SK-N-SH (cell line): ENCODE measurements around the gene PRKCA. TPM values are rescaled to one million over a fixed set of nuclear protein-coding genes. Genes with fewer than 3 reads are reported as not detected.

Experiments
- CTCF ChIA-PET: fragments of 300-600, 350-600 bp; formaldehyde crosslinking; extraction: SDS; loops from one replicate; lab custom pipeline; 2021; lab: Yijun Ruan, JAX
- POLR2A ChIA-PET: fragments of 350-600 bp; sonication (Branson Sonifier 250); formaldehyde crosslinking; extraction: SDS; loops from one replicate; lab custom pipeline; 2020; ENCODE audit warnings: antibody characterized with exemption, inconsistent platforms; lab: Yijun Ruan, JAX
- DNase-seq: peaks from one replicate; pipeline ENCODE4 v3.0.0; 2012
- H2AFZ ChIP-seq: fragments of 200-600 bp; sonication (generic); 2 replicates; pipeline ENCODE4 v1.8.1; 2016; ENCODE audit warnings: antibody characterized with exemption, mild to moderate bottlenecking, low read depth
- H3F3A ChIP-seq: fragments of 200-600 bp; sonication (generic); replicated peaks from 2 replicates; pipeline ENCODE3; 2016; ENCODE audit warnings: antibody characterized with exemption, mild to moderate bottlenecking; ENCODE audit not compliant: insufficient read depth
- H3K27ac ChIP-seq, 2 experiments: fragments of 200-500 bp in 1 of 2; fragments of 200-600 bp in 1 of 2; sonication (Bioruptor generic) in 1 of 2; sonication (generic), shearing (Covaris generic) in 1 of 2; 2 replicates each; pipeline versions ENCODE4 v1.5.1 to v1.6.1; 2014 to 2016; ENCODE audit warnings: low read depth in 2 of 2, inconsistent platforms in 1 of 2, low read length in 1 of 2, mild to moderate bottlenecking in 1 of 2, mixed read lengths in 1 of 2
- H3K27me3 ChIP-seq: fragments of 200-600 bp; sonication (generic), shearing (Covaris generic); 2 replicates; pipeline ENCODE4 v1.6.1; 2016; ENCODE audit warnings: mixed run types; ENCODE audit not compliant: insufficient read depth
- H3K36me3 ChIP-seq, 2 experiments: fragments of 200-500 bp in 1 of 2; fragments of 200-600 bp in 1 of 2; sonication (Bioruptor generic) in 1 of 2; sonication (generic) in 1 of 2; replicated peaks in 1 of 2; 2 replicates each; pipeline versions ENCODE3 to v1.5.1; 2014 to 2016; ENCODE audit warnings: low read length in 1 of 2, mild to moderate bottlenecking in 1 of 2; ENCODE audit not compliant: insufficient read depth in 2 of 2, control insufficient read depth in 1 of 2
- H3K4me1 ChIP-seq, 2 experiments: fragments of 200-500 bp in 1 of 2; fragments of 200-600 bp in 1 of 2; sonication (Bioruptor generic) in 1 of 2; sonication (generic), shearing (Covaris generic) in 1 of 2; 2 replicates each; pipeline versions ENCODE4 v1.5.1 to v1.6.1; 2014 to 2016; ENCODE audit warnings: low read depth in 1 of 2, low read length in 1 of 2, mixed run types in 1 of 2; ENCODE audit not compliant: insufficient read depth in 2 of 2, control insufficient read depth in 1 of 2
- H3K4me2 ChIP-seq: fragments of 200-600 bp; sonication (generic), shearing (Covaris generic); 2 replicates; pipeline ENCODE4 v1.6.1; 2017; ENCODE audit warnings: mixed run types
- H3K4me3 ChIP-seq, 2 experiments: fragments of 200-500 bp in 1 of 2; fragments of 200-600 bp in 1 of 2; sonication (Bioruptor generic) in 1 of 2; sonication (generic), shearing (Covaris generic) in 1 of 2; 2 replicates each; pipeline versions ENCODE4 v1.5.1 to v1.8.1; 2014 to 2016; ENCODE audit warnings: low read depth in 2 of 2, inconsistent platforms in 1 of 2, low read length in 1 of 2, mild to moderate bottlenecking in 1 of 2, mixed read lengths in 1 of 2, moderate library complexity in 1 of 2
- H3K79me2 ChIP-seq: fragments of 200-600 bp; sonication (generic); 2 replicates; pipeline ENCODE4 v1.8.1; 2017; ENCODE audit warnings: mild to moderate bottlenecking; ENCODE audit not compliant: insufficient read depth
- H3K9ac ChIP-seq: fragments of 200-600 bp; sonication (generic); 2 replicates; pipeline ENCODE4 v1.6.1; 2017; ENCODE audit warnings: mixed run types
- H3K9me2 ChIP-seq: fragments of 200-600 bp; sonication (generic); 2 replicates; pipeline ENCODE4 v1.6.1; 2017; ENCODE audit warnings: mixed run types
- H3K9me3 ChIP-seq: fragments of 200-600 bp; sonication (generic); 2 replicates; pipeline ENCODE4 v1.6.1; 2017; ENCODE audit warnings: mixed run types, mild to moderate bottlenecking, moderate library complexity
- H4K20me1 ChIP-seq: fragments of 200-600 bp; sonication (generic); 2 replicates; pipeline ENCODE4 v1.6.1; 2017; ENCODE audit warnings: mild to moderate bottlenecking, mixed run types; ENCODE audit not compliant: insufficient read depth
- ELF1 ChIP-seq: IDR thresholded peaks from 2 replicates; pipeline ENCODE4 v1.4.0; 2012
- EP300 ChIP-seq, 2 experiments: IDR thresholded peaks; 2 replicates each; pipeline versions ENCODE4 v1.4.0 to v1.6.1; 2012; ENCODE audit warnings: borderline replicate concordance in 1 of 2, low read depth in 1 of 2, low read length in 1 of 2
- EZH2phosphoT487 ChIP-seq: fragments of 200-600 bp; sonication (generic); IDR thresholded peaks from 2 replicates; pipeline ENCODE4 v1.6.1; 2017; ENCODE audit warnings: low read depth, mixed run types, mild to moderate bottlenecking, antibody characterized with exemption, moderate library complexity, borderline replicate concordance
- FOXM1 ChIP-seq: IDR thresholded peaks from 2 replicates; pipeline ENCODE4 v1.4.0; 2012; ENCODE audit warnings: low read depth, mild to moderate bottlenecking
- GABPA ChIP-seq: IDR thresholded peaks from 2 replicates; pipeline ENCODE4 v1.4.0; 2012; ENCODE audit warnings: low read depth, mild to moderate bottlenecking
- GATA2 ChIP-seq: sonication (generic); formaldehyde crosslinking; IDR thresholded peaks from 2 replicates; pipeline ENCODE4 v1.5.0; 2020; ENCODE audit warnings: mild to moderate bottlenecking, missing genetic modification reagents
- IRF3 ChIP-seq: fragments of 150-350 bp; IDR thresholded peaks from 2 replicates; pipeline ENCODE4 v1.6.1; 2016; ENCODE audit warnings: mild to moderate bottlenecking, low read depth, low read length
- MEF2A ChIP-seq: IDR thresholded peaks from 2 replicates; pipeline ENCODE4 v1.4.0; 2012; ENCODE audit warnings: low read depth, borderline replicate concordance
- NRF1 ChIP-seq: IDR thresholded peaks from 2 replicates; pipeline ENCODE4 v1.6.1; 2012; ENCODE audit warnings: low read depth, mild to moderate bottlenecking, low read length
- PBX3 ChIP-seq: IDR thresholded peaks from 2 replicates; pipeline ENCODE4; 2012
- RAD21 ChIP-seq: IDR thresholded peaks from 2 replicates; pipeline ENCODE4 v1.6.1; 2012; ENCODE audit warnings: mild to moderate bottlenecking, low read length
- RCOR1 ChIP-seq: fragments of 150-350 bp; IDR thresholded peaks from 2 replicates; pipeline ENCODE4 v1.6.1; 2017; ENCODE audit warnings: antibody characterized with exemption, low read length
- REST ChIP-seq: IDR thresholded peaks from 2 replicates; pipeline ENCODE4 v1.6.1; 2012; ENCODE audit warnings: mild to moderate bottlenecking, low read depth, low read length, moderate library complexity
- RXRA ChIP-seq: IDR thresholded peaks from 2 replicates; pipeline ENCODE4 v1.4.0; 2012; ENCODE audit warnings: low read depth, mild to moderate bottlenecking, borderline replicate concordance
- SIN3A ChIP-seq: IDR thresholded peaks from 2 replicates; pipeline ENCODE4 v1.6.1; 2012; ENCODE audit warnings: low read depth, mild to moderate bottlenecking, low read length, moderate library complexity, borderline replicate concordance
- SMC3 ChIP-seq: IDR thresholded peaks from 2 replicates; pipeline ENCODE4 v1.6.1; 2012; ENCODE audit warnings: low read depth, low read length, improper control_type of control experiment
- TAF1 ChIP-seq: IDR thresholded peaks from 2 replicates; pipeline ENCODE4 v1.6.1; 2012; ENCODE audit warnings: low read depth, mild to moderate bottlenecking, low read length, moderate library complexity, borderline replicate concordance
- TEAD4 ChIP-seq: IDR thresholded peaks from 2 replicates; pipeline ENCODE4 v1.4.0; 2012; ENCODE audit warnings: mild to moderate bottlenecking, borderline replicate concordance; ENCODE audit not compliant: insufficient read depth
- USF1 ChIP-seq: IDR thresholded peaks from 2 replicates; pipeline ENCODE4 v1.4.0; 2012; ENCODE audit warnings: low read depth, borderline replicate concordance
- USF2 ChIP-seq: fragments of 150-350 bp; IDR thresholded peaks from 2 replicates; pipeline ENCODE4 v1.6.1; 2017; ENCODE audit warnings: antibody characterized with exemption, low read length, low read depth, borderline replicate concordance
- YY1 ChIP-seq: IDR thresholded peaks from 2 replicates; pipeline ENCODE4 v1.4.0; 2012; ENCODE audit warnings: low read depth, mild to moderate bottlenecking
- ZBTB33 ChIP-seq: IDR thresholded peaks from 2 replicates; pipeline ENCODE4 v1.4.0; 2012; ENCODE audit warnings: low read depth, borderline replicate concordance
- WGBS: methylation state at CpG from one replicate; pipeline ENCODE4 v1.1.6; 2017; ENCODE audit warnings: low lambda C conversion rate; 5-methylcytosine and 5-hydroxymethylcytosine counted together
- polyA plus RNA-seq, 3 experiments: library from polyadenylated mRNA; depleted of rRNA; stranded (reverse); fragments of >200 nt; gene quantifications; 2 replicates each; pipeline ENCODE4 v1.2.3, GENCODE V29; 2012
- TF ChIP-seq, protein P1 (sequence below): IDR thresholded peaks from 2 replicates; pipeline ENCODE4 v1.4.0; 2012; ENCODE audit warnings: low read depth

The PRKCA gene
- polyA plus RNA-seq, 1 of the 3 experiments (the other 2 are of a cell fraction): 108 TPM

DNA sequence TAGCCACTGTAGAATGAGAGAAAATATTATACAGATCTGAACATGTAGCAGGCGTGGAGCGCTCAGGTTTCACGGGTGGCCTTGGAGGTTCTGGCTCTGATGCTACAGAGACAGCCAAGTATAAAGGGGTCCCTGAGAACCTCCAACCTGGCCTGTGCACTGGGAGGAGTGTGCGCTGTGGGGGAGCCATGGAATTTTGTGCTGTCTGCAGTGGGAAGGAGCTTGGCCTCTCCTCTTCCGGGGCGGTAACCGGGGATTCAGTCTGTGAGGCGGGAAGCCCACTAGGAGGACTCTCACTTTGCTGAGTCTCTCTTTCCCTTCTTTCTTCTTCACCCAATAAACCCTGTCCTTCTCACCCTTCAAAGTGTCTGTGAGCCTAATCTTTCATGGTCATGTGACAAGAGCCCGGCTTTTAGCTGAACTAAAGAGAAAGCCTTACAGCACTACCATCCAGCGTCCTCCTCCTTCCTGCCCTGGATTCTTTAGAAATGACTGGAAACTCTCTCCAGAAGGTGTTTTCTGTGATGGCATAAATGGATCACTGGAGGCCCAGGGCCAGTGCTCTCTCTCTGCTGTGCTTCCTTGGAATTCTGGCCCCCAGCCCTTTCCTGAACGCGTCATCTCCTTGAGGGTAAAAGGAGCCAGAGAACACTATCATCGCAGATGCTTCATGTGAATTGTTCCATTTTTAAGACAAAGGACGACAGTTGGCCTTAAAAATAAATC lies 300.4 kb downstream of the PRKCA start:
- Histone ChIP-seq H3K4me3 (no peak overlapping the region), H4K20me1 (peaks cover 49% of the 10 kb centered on the region), H3K36me3 (peaks cover 4 to 5% of the 10 kb centered on the region in 2 experiments), H3K9ac (no peak overlapping the region), H3K79me2 (peaks cover 55% of the 10 kb centered on the region), H3K27me3 (no peaks in the 10 kb centered on the region), H3K4me1 (peaks cover 5 to 15% of the 10 kb centered on the region in 2 experiments; a peak in 3 of 4 replicates), H3K4me2 (peak overlapping the region; percentile 55), H3K27ac (peak overlapping the region in 1 of 2 experiments; percentile 31; a peak in 2 of 4 replicates), H3K9me2 (no peaks in the 10 kb centered on the region), H3F3A (peaks cover 12% of the 10 kb centered on the region), H2AFZ (no peak overlapping the region), H3K9me3 (no peaks in the 10 kb centered on the region)
- POLR2A ChIA-PET: no interaction called here
- WGBS: 85% methylated on average over 14 of the region's 14 CpGs
- no peak for DNase-seq
- CTCF ChIA-PET: no interaction called here
- TF ChIP-seq USF2 (no peak), YY1 (no peak), GATA2 (CRISPR knock-in tag) (no peak), SIN3A (no peak), ELF1 (no peak), PBX3 (peak; percentile 41), RXRA (no peak), NRF1 (no peak), REST (peak; percentile 17; the same call in 1 of the 2 replicates), TAF1 (no peak), GABPA (no peak), RCOR1 (no peak), USF1 (peak; percentile 71), IRF3 (no peak), EP300 (IDR thresholded peaks at IDR 0.05; ENCODE audit: borderline replicate concordance in 1 of 2, low read depth in 1 of 2, low read length in 1 of 2) (no peak), MEF2A (no peak), ZBTB33 (no peak), SMC3 (no peak), TEAD4 (peak; percentile 11; the same call in 1 of the 2 replicates), EZH2phosphoT487 (no peak), FOXM1 (no peak), RAD21 (no peak)
- TF ChIP-seq, protein P1, sequence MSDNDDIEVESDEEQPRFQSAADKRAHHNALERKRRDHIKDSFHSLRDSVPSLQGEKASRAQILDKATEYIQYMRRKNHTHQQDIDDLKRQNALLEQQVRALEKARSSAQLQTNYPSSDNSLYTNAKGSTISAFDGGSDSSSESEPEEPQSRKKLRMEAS: no peak
